ENCODE measurements around the gene RGS6.

DNA sequence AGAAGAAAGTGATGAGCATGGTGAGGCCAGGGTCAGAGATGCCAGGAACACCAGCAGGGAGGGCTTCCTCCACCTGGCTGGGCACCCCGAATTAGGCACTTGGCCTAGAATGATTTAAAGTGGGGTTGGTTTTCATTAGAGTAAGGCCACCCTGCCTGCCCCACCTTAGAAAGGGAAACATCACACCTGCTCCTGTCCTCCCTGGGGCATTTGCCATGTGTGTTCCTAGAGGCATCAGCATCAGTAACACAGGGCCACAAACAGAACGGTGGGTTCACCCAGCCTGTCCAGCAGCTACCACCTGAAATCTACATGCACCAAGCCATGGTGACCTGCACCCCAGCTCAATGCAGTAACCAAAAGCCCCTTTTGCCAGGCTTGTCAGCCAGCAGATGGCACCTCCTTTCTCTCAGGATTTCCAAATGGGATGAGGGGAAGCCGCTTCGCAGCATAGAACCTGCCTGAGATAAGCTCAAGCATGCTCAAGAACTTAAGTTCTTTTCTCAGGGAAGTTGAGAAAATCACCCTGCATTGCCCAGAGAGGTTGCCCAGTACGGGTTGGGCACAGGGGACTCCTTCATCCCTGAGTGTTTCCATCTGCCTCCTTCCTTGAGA lies 622.9 kb downstream of the RGS6 start:
- TF ChIP-seq POLR2A (IDR thresholded peaks at IDR 0.05; ENCODE audit: low read length) (no peak), GATA1 (IDR thresholded peaks at IDR 0.05; ENCODE audit: low read depth, low read length) (no peak)
